Measurements from ENCODE around the gene GCNT4.
"Not testable (repeated sequence)": the region's sequence is repeated elsewhere in the genome, so short reads cannot be mapped to it uniquely, and the experiment has no call there.

GCNT4 gene

DNA sequence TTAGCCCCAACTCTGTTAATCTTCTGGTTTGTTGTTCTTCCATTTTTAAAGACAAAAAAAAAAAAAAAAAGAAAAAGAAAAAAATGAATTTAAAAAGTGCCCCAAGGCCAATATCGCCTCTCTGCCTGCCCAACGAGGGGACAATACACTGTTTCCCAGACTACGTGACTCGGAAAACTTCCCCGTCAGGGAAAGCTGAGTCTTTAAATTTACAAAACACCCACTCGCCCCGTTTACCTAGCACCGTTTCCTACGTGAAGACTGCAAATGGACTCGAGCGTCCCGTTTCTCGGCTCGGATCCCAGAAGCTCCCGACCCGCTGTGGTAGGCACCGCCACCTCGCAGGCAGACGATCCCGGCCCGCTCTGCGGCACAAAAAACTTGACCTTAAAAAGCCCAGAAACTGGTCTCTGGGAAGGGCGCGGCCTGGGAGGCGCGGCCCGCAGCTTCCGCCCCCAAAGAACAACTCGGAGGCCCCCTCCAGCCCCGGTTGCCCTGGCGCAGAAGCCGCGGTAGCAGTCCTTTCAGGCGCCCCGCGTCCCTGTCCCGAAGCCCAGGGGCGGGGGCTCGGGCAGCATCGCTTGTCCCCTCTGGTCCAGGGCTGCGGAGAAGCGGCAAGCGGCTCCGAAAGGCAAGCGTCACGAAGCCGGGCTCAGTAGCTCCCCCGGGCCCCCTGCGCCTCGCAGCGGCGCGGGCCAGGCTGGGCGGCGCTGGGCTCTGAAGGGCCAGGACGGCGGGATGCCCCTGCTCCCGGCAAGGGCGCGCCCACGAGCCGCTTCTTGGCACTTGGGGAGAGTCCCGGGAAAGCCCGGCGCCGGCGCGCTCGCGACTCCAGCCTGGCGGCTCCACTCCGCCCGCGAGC, at the start of gene GCNT4:
Gene GCNT4 (minus strand): TSS at position 367 of the 862 bp plus-strand sequence. CDS start 22,521 bp downstream, outside the sequence.
- DNase-seq: peak; percentile 80

DNA sequence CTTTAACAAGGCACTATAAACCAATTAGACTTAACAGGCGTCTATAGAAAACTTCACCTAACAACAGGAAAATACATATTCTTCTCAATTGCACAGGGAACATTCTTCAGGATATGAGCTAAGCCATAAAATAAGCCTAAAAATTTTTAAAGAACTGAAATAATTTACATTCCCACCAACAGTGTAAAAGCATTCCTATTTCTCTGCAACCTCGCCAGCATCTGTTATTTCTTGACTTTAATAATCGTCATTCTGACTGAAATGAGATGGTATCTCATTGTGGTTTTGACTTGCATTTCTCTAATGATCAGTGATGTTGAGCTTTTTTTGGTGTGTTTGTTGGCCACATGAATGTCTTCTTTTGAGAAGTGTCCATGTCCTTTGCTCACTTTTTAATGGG, 43.6 kb upstream of the GCNT4 start:
- not testable (repeated sequence) for DNase-seq

DNA sequence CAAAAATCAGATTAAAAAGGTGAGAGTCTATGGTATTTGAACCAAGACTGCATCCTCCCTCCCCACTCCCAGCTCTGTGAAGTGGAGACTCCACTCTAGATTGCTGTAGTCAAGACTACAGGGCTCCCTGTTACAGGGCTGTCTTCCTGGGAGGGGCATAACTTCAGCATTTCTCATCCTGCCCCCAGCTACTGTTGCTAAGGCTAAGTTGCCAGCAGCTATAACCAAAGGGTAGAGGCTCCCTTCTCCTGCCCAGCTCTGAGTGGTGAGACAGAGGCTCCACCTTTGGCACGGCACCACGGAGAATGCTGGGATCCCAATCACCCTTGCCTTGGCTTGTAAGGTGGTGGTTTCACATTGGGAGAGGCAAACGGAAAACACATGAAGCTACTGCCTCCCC, 39.2 kb upstream of the GCNT4 start:
- no peak for DNase-seq

DNA sequence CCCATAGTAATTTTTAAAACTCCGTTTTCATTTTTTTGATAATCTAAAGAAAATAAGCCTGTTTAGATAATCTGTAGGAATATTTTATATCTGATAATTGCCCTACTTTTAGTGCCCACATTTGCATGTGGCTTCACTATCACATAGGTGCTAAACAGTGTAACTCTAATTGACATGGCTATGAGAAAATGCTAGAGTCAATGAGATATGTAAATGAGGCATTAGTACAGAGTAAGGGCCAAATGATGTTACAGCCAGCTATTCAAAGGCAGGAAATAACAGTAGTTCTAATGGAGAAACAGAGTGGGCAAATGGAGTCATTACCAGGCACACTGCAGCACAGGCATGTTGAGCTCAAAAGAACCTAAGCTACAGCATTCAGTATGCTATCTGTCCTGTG, 37.3 kb upstream of the GCNT4 start:
- no peak for DNase-seq

DNA sequence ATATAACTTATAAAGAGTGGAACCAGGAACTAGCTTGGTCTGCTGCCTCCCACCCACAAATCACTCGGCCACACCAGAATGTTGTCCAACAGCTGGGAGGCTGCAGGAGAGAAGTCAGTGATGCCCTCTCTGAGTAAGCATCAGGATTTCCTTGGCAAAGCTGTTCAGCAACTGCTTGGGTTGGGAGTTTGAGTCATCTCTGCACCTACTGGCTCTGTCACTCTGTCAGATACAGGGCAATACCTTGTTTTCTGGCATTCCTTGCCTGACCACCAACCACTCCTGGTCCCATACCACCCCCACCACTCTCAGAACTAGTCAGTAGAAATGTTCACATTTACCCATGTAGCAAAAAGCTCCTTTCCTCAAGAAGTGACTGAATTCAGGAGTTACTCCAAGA, 36.8 kb upstream of the GCNT4 start:
- no peak for DNase-seq

DNA sequence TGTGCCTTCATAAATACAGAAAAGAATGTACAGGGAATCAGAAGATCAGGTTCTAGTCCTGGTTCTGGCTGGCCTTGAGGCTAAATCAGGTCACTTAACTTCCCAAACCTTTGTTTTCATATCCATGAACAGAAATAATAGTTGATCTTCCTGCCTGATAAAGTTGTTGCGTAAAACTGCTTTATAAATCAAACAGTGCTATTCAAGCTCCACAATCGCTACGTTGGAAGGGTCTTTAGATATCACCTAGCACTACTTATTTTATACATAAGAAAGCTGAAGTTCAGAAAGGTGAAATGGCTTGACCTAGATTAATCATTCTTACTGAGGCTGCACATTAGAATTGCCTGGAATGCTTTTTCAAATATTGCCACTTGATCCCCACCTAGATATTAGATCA, 36.3 kb upstream of the GCNT4 start:
- DNase-seq: no peak

GRCh38 chr5:75081510-75081909, 29.2 kb upstream of the GCNT4 start:
- DNase-seq: no peak

GRCh38 chr5:75079346-75079745, 27.0 kb upstream of the GCNT4 start:
- not testable (repeated sequence) for DNase-seq

- DNase-seq: no peak
Observed at GRCh38 chr5:75078027-75078426, 25.7 kb upstream of the GCNT4 start.

DNA sequence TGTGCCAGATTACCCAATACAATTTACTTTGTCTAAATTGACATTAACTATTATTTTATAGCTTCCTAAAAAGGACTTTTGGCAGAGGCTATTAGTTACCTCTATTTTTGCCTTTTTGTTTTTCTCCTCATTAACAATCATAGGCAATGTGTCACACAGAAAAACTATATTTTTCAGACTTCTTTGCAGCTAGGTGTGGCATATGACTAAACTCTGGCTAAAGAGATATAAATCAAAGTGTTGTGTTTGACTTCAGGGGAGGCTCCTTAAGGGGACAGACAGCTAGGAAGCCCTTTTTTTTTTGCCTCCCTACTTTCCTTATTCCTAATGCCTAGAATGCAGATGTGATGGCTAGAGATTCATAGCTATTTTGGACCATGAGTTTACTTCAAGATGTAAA, 19.7 kb upstream of the GCNT4 start:
- no peak for DNase-seq

- DNase-seq: no peak
Observed at GRCh38 chr5:75071100-75071499, 18.7 kb upstream of the GCNT4 start.

GRCh38 chr5:75067434-75067833, 15.1 kb upstream of the GCNT4 start:
- DNase-seq: no peak

- no peak for DNase-seq
Observed at GRCh38 chr5:75062925-75063531, 10.7 kb upstream of the GCNT4 start.

- DNase-seq: no peak
Observed at GRCh38 chr5:75059912-75060545, 7.7 kb upstream of the GCNT4 start.

GRCh38 chr5:75058986-75059535, 6.7 kb upstream of the GCNT4 start:
- DNase-seq: no peak

DNA sequence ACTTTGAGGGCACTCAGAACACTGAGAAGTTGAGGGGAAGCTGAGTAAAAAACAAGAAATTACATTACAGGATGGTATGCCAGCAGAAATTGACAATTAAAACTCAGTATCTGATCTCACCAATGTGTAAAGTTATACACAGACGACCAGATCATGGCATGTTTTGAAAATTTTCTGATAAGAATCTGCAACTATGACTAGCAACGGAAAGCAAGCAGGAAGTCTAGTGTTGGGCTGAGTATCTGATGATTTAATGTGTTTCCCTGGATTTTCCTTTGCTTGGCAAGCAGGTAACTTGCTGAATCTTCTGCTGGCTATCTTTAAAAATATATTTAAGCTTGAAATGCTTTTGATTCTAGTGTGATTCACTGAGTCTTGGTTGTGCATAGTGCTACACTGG, 5.2 kb upstream of the GCNT4 start:
- no peak for DNase-seq

- no peak for DNase-seq
Observed at GRCh38 chr5:75055727-75056144, 3.4 kb upstream of the GCNT4 start.

- DNase-seq: no peak
Observed at GRCh38 chr5:75054134-75054930, 2.0 kb upstream of the GCNT4 start.

GRCh38 chr5:75053304-75054133, 1.2 kb upstream of the GCNT4 start:
- peak; percentile 86 for DNase-seq

- DNase-seq: no peak
Observed at GRCh38 chr5:75053054-75053303, 621 bp upstream of the GCNT4 start.

GRCh38 chr5:75051217-75051751, 1.1 kb downstream of the GCNT4 start:
- DNase-seq: peak; percentile 3

- peak; percentile 26 for DNase-seq
Observed at GRCh38 chr5:75050415-75050814, 1.9 kb downstream of the GCNT4 start.

Measured in retina (tissue), 1 donor.